Measurements from ENCODE around the gene PCBP3. TPM values are rescaled to one million over a fixed set of nuclear protein-coding genes. Genes with fewer than 3 reads are reported as not detected.

Gene PCBP3
- total RNA-seq, 2 experiments from 2014 or later, result 3.4 to 3.8 TPM

DNA sequence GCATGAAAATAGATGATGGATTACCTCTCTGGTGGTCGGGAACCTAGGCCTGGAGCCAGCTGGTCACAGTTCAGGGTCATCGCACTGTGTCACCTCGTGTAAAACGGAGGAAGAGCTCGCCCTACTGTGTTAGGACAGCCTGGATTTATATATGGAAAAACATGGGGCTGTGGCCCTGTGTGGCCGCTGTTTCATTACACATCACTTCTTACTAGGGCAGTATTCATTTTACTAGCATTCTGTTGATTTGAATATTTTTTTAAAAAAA is 233.6 kb downstream of the PCBP3 start:
- TF ChIP-seq, protein P1, sequence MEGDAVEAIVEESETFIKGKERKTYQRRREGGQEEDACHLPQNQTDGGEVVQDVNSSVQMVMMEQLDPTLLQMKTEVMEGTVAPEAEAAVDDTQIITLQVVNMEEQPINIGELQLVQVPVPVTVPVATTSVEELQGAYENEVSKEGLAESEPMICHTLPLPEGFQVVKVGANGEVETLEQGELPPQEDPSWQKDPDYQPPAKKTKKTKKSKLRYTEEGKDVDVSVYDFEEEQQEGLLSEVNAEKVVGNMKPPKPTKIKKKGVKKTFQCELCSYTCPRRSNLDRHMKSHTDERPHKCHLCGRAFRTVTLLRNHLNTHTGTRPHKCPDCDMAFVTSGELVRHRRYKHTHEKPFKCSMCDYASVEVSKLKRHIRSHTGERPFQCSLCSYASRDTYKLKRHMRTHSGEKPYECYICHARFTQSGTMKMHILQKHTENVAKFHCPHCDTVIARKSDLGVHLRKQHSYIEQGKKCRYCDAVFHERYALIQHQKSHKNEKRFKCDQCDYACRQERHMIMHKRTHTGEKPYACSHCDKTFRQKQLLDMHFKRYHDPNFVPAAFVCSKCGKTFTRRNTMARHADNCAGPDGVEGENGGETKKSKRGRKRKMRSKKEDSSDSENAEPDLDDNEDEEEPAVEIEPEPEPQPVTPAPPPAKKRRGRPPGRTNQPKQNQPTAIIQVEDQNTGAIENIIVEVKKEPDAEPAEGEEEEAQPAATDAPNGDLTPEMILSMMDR (IDR thresholded peaks at IDR 0.05), result no peak
- Histone ChIP-seq H3K36me3 (ENCODE audit: insufficient read depth, low read length) (no peaks in the 10 kb centered on the region), H3K9me3 (ENCODE audit: control insufficient read depth in 1 of 2, insufficient read depth in 1 of 2, low read length in 2 of 2) (peaks cover 0 to 4% of the 10 kb centered on the region in 2 experiments), H3K27me3 (ENCODE audit: control insufficient read depth in 1 of 2, insufficient read depth in 2 of 2, low read length in 2 of 2) (no peaks in the 10 kb centered on the region), H3K4me3 (ENCODE audit: low read length) (no peak overlapping the region), H3K27ac (ENCODE audit: low read depth in 1 of 2, low read length in 2 of 2) (no peak overlapping the region), H3K4me1 (ENCODE audit: insufficient read depth, low read length) (peaks cover 27% of the 10 kb centered on the region)
- intact Hi-C loops (cut with DNase I, micrococcal nuclease), result no loop called here
- no peak overlapping the region for H3K4me3 Mint-ChIP-seq
- no peak for ATAC-seq (ENCODE audit: poor library complexity)
- ChIA-PET POLR2A (no interaction called here), CTCF (no interaction called here)
- H3K27ac Mint-ChIP-seq, result no peak overlapping the region
- DNase-seq, result no peak
- no peaks in the 10 kb centered on the region for H3K9me3 Mint-ChIP-seq
- no peaks in the 10 kb centered on the region for H3K36me3 Mint-ChIP-seq (ENCODE audit: low read depth)
- H3K27me3 Mint-ChIP-seq, result no peaks in the 10 kb centered on the region
- peaks cover 45% of the 10 kb centered on the region for H3K4me1 Mint-ChIP-seq (ENCODE audit: low read depth)

DNA sequence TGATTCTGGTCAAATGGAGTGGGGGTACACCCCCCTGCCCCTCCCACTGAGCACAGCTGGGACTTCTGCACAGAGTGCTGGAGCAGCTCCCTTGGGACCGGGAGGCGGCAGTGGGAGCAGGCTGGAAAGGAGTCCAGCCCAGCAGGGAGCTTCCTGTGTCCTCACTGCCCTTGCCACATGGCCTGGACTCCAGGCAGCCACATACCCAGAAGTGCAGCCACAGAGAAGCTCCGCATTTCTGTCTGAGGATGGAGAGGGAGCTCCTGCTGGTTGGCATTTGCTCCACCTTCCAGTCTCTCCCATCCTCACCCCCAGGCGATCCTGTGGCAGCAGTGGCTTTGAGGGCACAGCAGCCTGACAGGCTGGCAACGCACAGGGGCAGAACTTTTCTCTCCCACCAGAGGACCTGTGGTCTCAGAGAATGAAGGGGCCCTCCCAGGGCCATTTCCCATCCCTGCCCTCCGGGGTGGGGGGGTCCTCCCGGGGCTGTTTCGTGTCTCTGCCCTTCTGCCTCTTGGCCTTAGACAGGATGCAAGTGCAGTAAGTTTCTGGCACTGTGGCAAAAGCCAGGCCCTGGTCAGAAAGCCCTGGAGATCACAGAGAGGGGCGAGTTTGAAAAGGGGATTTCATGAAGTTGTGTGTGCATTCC is 234.4 kb downstream of the PCBP3 start:
- DNase-seq, result no peak
- H3K4me3 Mint-ChIP-seq, result no peak overlapping the region
- CTCF ChIA-PET, result no interaction called here
- H3K9me3 Mint-ChIP-seq, result no peaks in the 10 kb centered on the region
- H3K27me3 Mint-ChIP-seq, result no peaks in the 10 kb centered on the region
- H3K36me3 ChIP-seq (ENCODE audit: insufficient read depth, low read length), result no peaks in the 10 kb centered on the region
- H3K27ac ChIP-seq (ENCODE audit: low read depth in 1 of 2, low read length in 2 of 2), result no peak overlapping the region
- no peaks in the 10 kb centered on the region for H3K36me3 Mint-ChIP-seq (ENCODE audit: low read depth)
- intact Hi-C loops (cut with DNase I, micrococcal nuclease), result no loop called here
- no peak overlapping the region for H3K4me3 ChIP-seq (ENCODE audit: low read length)
- ATAC-seq (ENCODE audit: poor library complexity), result no peak
- H3K4me1 Mint-ChIP-seq (ENCODE audit: low read depth), result peaks cover 47% of the 10 kb centered on the region
- peaks cover 0 to 4% of the 10 kb centered on the region in 2 experiments for H3K9me3 ChIP-seq (ENCODE audit: control insufficient read depth in 1 of 2, insufficient read depth in 1 of 2, low read length in 2 of 2)
- POLR2A ChIA-PET, result no interaction called here
- no peak overlapping the region for H3K27ac Mint-ChIP-seq
- TF ChIP-seq, protein P1 (IDR thresholded peaks at IDR 0.05), result no peak
- peaks cover 27% of the 10 kb centered on the region for H3K4me1 ChIP-seq (ENCODE audit: insufficient read depth, low read length)
- no peaks in the 10 kb centered on the region for H3K27me3 ChIP-seq (ENCODE audit: control insufficient read depth in 1 of 2, insufficient read depth in 2 of 2, low read length in 2 of 2)

DNA sequence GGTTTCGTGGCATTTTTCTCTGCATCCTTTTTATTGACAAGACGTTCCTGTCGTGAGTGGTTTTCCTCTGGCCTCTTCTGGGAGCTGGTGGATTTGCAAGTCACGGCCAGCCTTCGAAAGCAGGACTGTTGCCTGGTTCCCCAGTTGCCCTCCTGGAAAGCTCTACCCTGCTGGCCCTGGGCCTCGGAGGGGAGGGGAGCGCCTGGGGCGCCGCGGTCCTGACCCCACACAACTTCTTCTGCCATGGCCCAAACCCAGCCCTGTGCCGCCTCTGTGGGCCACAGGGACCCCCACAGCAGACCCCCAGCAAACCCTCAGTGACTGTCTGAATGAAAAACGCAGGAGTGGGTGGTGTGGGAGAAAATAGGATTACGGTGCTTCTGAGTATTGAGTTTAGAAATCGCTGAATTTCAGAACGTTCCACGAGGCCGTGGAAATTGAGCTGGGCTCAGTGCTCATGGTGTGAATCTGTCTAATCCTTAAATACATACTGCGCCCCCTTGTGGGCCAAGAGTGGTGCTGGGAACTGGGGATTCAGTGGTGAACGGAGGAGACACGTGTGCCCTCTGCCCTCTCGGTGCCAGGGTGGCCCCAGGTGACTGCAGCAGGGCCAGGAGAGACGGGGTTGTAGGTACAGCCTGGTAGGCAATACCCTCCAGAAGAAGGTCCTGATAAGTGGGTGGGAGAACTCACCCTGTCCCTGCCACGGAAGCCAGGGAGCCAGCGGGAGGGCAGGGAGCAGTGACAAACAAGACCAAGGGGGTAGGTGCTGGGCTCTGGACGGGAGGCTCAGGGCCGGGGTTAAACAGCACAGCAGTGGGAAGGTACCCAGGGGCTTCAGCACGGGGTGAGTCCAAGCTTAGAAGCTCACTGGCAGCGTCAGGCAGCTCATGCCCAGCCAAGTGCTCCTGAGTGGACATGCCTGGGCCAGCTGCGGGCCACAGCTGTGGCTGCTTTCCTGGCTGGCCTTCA is 236.9 kb downstream of the PCBP3 start:
- Histone ChIP-seq H3K4me1 (ENCODE audit: insufficient read depth, low read length) (peaks cover 37% of the 10 kb centered on the region), H3K27me3 (ENCODE audit: control insufficient read depth in 1 of 2, insufficient read depth in 2 of 2, low read length in 2 of 2) (no peaks in the 10 kb centered on the region), H3K27ac (ENCODE audit: low read depth in 1 of 2, low read length in 2 of 2) (no peak overlapping the region), H3K9me3 (ENCODE audit: control insufficient read depth in 1 of 2, insufficient read depth in 1 of 2, low read length in 2 of 2) (peaks cover 1 to 7% of the 10 kb centered on the region in 2 experiments), H3K36me3 (ENCODE audit: insufficient read depth, low read length) (no peaks in the 10 kb centered on the region), H3K4me3 (ENCODE audit: low read length) (no peak overlapping the region)
- ChIA-PET CTCF (interaction anchor here (0.6 to 1.6 kb wide), 2 partner anchors 9 to 15 kb away, joined by 3 to 6 read pairs; no protein-coding TSS in a partner anchor), POLR2A (interaction anchor here (0.9 kb wide), 2 partner anchors 9 to 43 kb away, joined by 3 to 6 read pairs; no protein-coding TSS in a partner anchor)
- Mint-ChIP-seq H3K4me1 (ENCODE audit: low read depth) (peaks cover 66% of the 10 kb centered on the region), H3K4me3 (peak overlapping the region; percentile 26), H3K27me3 (no peaks in the 10 kb centered on the region), H3K36me3 (ENCODE audit: low read depth) (no peaks in the 10 kb centered on the region), H3K27ac (peak overlapping the region; percentile 53), H3K9me3 (no peaks in the 10 kb centered on the region)
- TF ChIP-seq, protein P1 (IDR thresholded peaks at IDR 0.05), result peak; percentile 65
- peak; percentile 52 to 83 (median 66) for DNase-seq
- ATAC-seq (ENCODE audit: poor library complexity), result peak; percentile 91
- intact Hi-C loops (cut with DNase I, micrococcal nuclease), result loop anchor here (1.0 to 5.0 kb wide), 3 partner anchors 12 to 42 kb away; no protein-coding TSS in a partner anchor

Measured in CD4-positive, alpha-beta T cell (primary cell).